Neural cell (in vitro differentiated cells): ENCODE measurements around the gene TCF12. TPM values are rescaled to one million over a fixed set of nuclear protein-coding genes. Genes with fewer than 3 reads are reported as not detected.

Experiments
- H2AFZ ChIP-seq: fragments of 200-600, 300-800 bp; sonication (generic), shearing (Covaris generic); 2 replicates; pipeline ENCODE4 v1.6.0; 2014; ENCODE audit warnings: low read depth, mild to moderate bottlenecking, antibody characterized with exemption, low read length, moderate library complexity
- H3F3A ChIP-seq: fragments of 200-600 bp; shearing (Covaris generic); 2 replicates; pipeline ENCODE4 v1.6.1; 2016; ENCODE audit warnings: mild to moderate bottlenecking, moderate library complexity, mixed read lengths, antibody characterized with exemption, low read length; ENCODE audit not compliant: insufficient read depth, poor library complexity, severe bottlenecking
- H3K27ac ChIP-seq: fragments of 200-600, 300-800 bp; sonication (generic), shearing (Covaris generic); 2 replicates; pipeline ENCODE4 v1.5.1; 2014; ENCODE audit warnings: mild to moderate bottlenecking, low read length, moderate library complexity
- H3K27me3 ChIP-seq: fragments of 300-800, 200-600 bp; sonication (generic), shearing (Covaris generic); 2 replicates; pipeline ENCODE4 v1.6.0; 2014; ENCODE audit warnings: mild to moderate bottlenecking, low read depth, low read length, moderate library complexity; ENCODE audit not compliant: insufficient read depth
- H3K36me3 ChIP-seq: fragments of 300-800, 200-600 bp; sonication (generic), shearing (Covaris generic); 2 replicates; pipeline ENCODE4 v1.5.1; 2014; ENCODE audit warnings: mild to moderate bottlenecking, antibody characterized with exemption, low read length, moderate library complexity; ENCODE audit not compliant: insufficient read depth
- H3K4me2 ChIP-seq: fragments of 300-800, 200-600 bp; sonication (generic), shearing (Covaris generic); 2 replicates; pipeline ENCODE4 v1.6.0; 2014; ENCODE audit warnings: mild to moderate bottlenecking, low read length
- H3K4me3 ChIP-seq: fragments of 300-800, 200-600 bp; sonication (generic), shearing (Covaris generic); 2 replicates; pipeline ENCODE4 v1.5.1; 2014; ENCODE audit warnings: mild to moderate bottlenecking, low read length, moderate library complexity
- H3K79me2 ChIP-seq: fragments of 200-600 bp; shearing (Covaris generic); replicated peaks from 2 replicates; pipeline ENCODE4 v1.6.0; 2014; ENCODE audit warnings: mild to moderate bottlenecking, low read length, moderate library complexity; ENCODE audit not compliant: insufficient read depth
- H3K9ac ChIP-seq: fragments of 300-800, 200-600 bp; sonication (generic), shearing (Covaris generic); 2 replicates; pipeline ENCODE4 v1.6.1; 2016; ENCODE audit warnings: mild to moderate bottlenecking, low read length, mixed read lengths
- H3K9me2 ChIP-seq: fragments of 200-600 bp; shearing (Covaris generic); 2 replicates; pipeline ENCODE4 v1.6.1; 2016; ENCODE audit warnings: mild to moderate bottlenecking, low read length, mixed read lengths; ENCODE audit not compliant: insufficient read depth
- H3K9me3 ChIP-seq: fragments of 200-600, 300-800 bp; sonication (generic), shearing (Covaris generic); 2 replicates; pipeline ENCODE4 v1.6.1; 2016; ENCODE audit warnings: mild to moderate bottlenecking, mixed run types, low read length, moderate library complexity, mixed read lengths
- H4K20me1 ChIP-seq: fragments of 200-600 bp; shearing (Covaris generic); 2 replicates; pipeline ENCODE4 v1.6.1; 2016; ENCODE audit warnings: mild to moderate bottlenecking, mixed run types; ENCODE audit not compliant: insufficient read depth
- EP300 ChIP-seq: fragments of 450-650 bp; conservative IDR thresholded peaks from 2 replicates; pipeline ENCODE4 v1.6.1; 2014; ENCODE audit warnings: antibody characterized with exemption, mild to moderate bottlenecking, moderate library complexity; ENCODE audit not compliant: poor library complexity, severe bottlenecking
- EZH2 ChIP-seq: fragments of 200-600, 300-800 bp; shearing (Covaris generic), sonication (generic); IDR thresholded peaks from 2 replicates; pipeline ENCODE4 v1.6.1; 2014; ENCODE audit warnings: antibody characterized with exemption, low read length, borderline replicate concordance, mild to moderate bottlenecking; ENCODE audit not compliant: insufficient read depth, poor library complexity, severe bottlenecking
- MXI1 ChIP-seq: fragments of 450-650 bp; conservative IDR thresholded peaks from 2 replicates; pipeline ENCODE4 v1.6.1; 2014; ENCODE audit warnings: antibody characterized with exemption, mild to moderate bottlenecking; ENCODE audit not compliant: poor library complexity, severe bottlenecking
- POLR2AphosphoS5 ChIP-seq: IDR thresholded peaks from 2 replicates; pipeline ENCODE4 v1.6.1; 2012
- RAD21 ChIP-seq: fragments of 450-650 bp; conservative IDR thresholded peaks from 2 replicates; pipeline ENCODE4 v1.6.1; 2014; ENCODE audit warnings: antibody characterized with exemption, mild to moderate bottlenecking, moderate library complexity
- SMC3 ChIP-seq: fragments of 450-650 bp; conservative IDR thresholded peaks from 2 replicates; pipeline ENCODE4 v1.6.1; 2014; ENCODE audit warnings: antibody characterized with exemption, mild to moderate bottlenecking, moderate library complexity; ENCODE audit not compliant: poor library complexity
- TAF1 ChIP-seq: IDR thresholded peaks from 2 replicates; pipeline ENCODE4 v1.6.1; 2012; ENCODE audit warnings: low read depth
- polyA plus RNA-seq: library from polyadenylated mRNA; depleted of rRNA; stranded (reverse); fragments of >200 nt; gene quantifications from 2 replicates; pipeline ENCODE4 v1.2.3, GENCODE V29; 2014
- TF ChIP-seq, protein P1 (sequence below): IDR thresholded peaks from 2 replicates; pipeline ENCODE4 v1.6.1; 2012; ENCODE audit warnings: borderline replicate concordance
- TF ChIP-seq, protein P2 (sequence below): fragments of 450-650 bp; IDR thresholded peaks from 2 replicates; pipeline ENCODE4 v1.5.1; 2014; ENCODE audit warnings: antibody characterized with exemption, mild to moderate bottlenecking, moderate library complexity; ENCODE audit not compliant: poor library complexity, severe bottlenecking

The TCF12 gene
- polyA plus RNA-seq, 1 donor from 2014 or later: 52.7 TPM

- peaks cover 10% of the 10 kb centered on the region for H3K79me2 ChIP-seq
- H3F3A ChIP-seq: no peaks in the 10 kb centered on the region
- H2AFZ ChIP-seq: no peak overlapping the region
- H3K4me2 ChIP-seq: no peak overlapping the region
- peaks cover 6% of the 10 kb centered on the region for H3K9me3 ChIP-seq
- no peaks in the 10 kb centered on the region for H3K9me2 ChIP-seq
- H3K9ac ChIP-seq: no peak overlapping the region
- no peaks in the 10 kb centered on the region for H3K36me3 ChIP-seq
- no peaks in the 10 kb centered on the region for H3K27me3 ChIP-seq
- TF ChIP-seq MXI1 (no peak), POLR2AphosphoS5 (no peak), EP300 (no peak), RAD21 (no peak), SMC3 (no peak), EZH2 (no peak), TAF1 (no peak)
- TF ChIP-seq, protein P1, sequence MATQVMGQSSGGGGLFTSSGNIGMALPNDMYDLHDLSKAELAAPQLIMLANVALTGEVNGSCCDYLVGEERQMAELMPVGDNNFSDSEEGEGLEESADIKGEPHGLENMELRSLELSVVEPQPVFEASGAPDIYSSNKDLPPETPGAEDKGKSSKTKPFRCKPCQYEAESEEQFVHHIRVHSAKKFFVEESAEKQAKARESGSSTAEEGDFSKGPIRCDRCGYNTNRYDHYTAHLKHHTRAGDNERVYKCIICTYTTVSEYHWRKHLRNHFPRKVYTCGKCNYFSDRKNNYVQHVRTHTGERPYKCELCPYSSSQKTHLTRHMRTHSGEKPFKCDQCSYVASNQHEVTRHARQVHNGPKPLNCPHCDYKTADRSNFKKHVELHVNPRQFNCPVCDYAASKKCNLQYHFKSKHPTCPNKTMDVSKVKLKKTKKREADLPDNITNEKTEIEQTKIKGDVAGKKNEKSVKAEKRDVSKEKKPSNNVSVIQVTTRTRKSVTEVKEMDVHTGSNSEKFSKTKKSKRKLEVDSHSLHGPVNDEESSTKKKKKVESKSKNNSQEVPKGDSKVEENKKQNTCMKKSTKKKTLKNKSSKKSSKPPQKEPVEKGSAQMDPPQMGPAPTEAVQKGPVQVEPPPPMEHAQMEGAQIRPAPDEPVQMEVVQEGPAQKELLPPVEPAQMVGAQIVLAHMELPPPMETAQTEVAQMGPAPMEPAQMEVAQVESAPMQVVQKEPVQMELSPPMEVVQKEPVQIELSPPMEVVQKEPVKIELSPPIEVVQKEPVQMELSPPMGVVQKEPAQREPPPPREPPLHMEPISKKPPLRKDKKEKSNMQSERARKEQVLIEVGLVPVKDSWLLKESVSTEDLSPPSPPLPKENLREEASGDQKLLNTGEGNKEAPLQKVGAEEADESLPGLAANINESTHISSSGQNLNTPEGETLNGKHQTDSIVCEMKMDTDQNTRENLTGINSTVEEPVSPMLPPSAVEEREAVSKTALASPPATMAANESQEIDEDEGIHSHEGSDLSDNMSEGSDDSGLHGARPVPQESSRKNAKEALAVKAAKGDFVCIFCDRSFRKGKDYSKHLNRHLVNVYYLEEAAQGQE: no peak
- TF ChIP-seq, protein P2, sequence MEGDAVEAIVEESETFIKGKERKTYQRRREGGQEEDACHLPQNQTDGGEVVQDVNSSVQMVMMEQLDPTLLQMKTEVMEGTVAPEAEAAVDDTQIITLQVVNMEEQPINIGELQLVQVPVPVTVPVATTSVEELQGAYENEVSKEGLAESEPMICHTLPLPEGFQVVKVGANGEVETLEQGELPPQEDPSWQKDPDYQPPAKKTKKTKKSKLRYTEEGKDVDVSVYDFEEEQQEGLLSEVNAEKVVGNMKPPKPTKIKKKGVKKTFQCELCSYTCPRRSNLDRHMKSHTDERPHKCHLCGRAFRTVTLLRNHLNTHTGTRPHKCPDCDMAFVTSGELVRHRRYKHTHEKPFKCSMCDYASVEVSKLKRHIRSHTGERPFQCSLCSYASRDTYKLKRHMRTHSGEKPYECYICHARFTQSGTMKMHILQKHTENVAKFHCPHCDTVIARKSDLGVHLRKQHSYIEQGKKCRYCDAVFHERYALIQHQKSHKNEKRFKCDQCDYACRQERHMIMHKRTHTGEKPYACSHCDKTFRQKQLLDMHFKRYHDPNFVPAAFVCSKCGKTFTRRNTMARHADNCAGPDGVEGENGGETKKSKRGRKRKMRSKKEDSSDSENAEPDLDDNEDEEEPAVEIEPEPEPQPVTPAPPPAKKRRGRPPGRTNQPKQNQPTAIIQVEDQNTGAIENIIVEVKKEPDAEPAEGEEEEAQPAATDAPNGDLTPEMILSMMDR: no peak
- no peak overlapping the region for H3K4me3 ChIP-seq
- H3K27ac ChIP-seq: no peak overlapping the region
- no peaks in the 10 kb centered on the region for H4K20me1 ChIP-seq
Observed at GRCh38 chr15:57147621-57148020, 229.2 kb downstream of the TCF12 start.

GRCh38 chr15:57148262-57148661 is 229.8 kb downstream of the TCF12 start:
- Histone ChIP-seq H3K9me2 (no peaks in the 10 kb centered on the region), H3K27me3 (no peaks in the 10 kb centered on the region), H3K4me3 (no peak overlapping the region), H3K9me3 (peaks cover 6% of the 10 kb centered on the region), H3K4me2 (no peak overlapping the region), H3K79me2 (peaks cover 10% of the 10 kb centered on the region), H3F3A (no peaks in the 10 kb centered on the region), H4K20me1 (no peaks in the 10 kb centered on the region), H3K36me3 (no peaks in the 10 kb centered on the region), H3K9ac (no peak overlapping the region), H2AFZ (no peak overlapping the region), H3K27ac (no peak overlapping the region)
- TF ChIP-seq POLR2AphosphoS5 (no peak), EZH2 (no peak), EP300 (no peak), TAF1 (no peak)
- TF ChIP-seq, protein P1: no peak
